ENCODE results near the gene PIGL. TPM values are rescaled to one million over a fixed set of nuclear protein-coding genes. Genes with fewer than 3 reads are reported as not detected.
"Not testable (repeated sequence)": the region's sequence is repeated elsewhere in the genome, so short reads cannot be mapped to it uniquely, and the experiment has no call there.

The PIGL gene
- total RNA-seq = 10 to 100 TPM; 29.9 to 31.3 TPM

DNA sequence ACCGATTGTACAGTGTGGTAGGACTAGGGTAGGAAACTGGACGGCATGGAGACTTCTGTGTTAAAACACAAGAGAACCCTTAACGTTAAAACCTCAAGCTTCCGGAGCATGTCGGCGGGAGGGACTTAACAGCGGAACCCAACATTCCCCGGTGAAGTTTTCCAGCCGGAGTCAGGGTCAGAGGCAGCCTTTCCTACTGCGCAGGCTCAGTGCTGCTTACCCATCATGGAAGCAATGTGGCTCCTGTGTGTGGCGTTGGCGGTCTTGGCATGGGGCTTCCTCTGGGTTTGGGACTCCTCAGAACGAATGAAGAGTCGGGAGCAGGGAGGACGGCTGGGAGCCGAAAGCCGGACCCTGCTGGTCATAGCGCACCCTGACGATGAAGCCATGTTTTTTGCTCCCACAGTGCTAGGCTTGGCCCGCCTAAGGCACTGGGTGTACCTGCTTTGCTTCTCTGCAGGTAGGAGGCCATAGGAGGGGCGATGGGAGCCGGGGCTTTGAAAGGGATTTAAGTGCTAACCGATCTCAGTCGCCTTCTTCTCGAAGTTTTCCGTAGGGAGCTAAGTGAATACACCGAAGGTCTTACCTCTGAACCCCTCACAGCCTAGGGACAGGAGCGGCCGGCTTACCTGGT is at the start of gene PIGL:
TSS of gene PIGL (plus strand) at position 209 of the 634 bp plus-strand sequence. CDS start at position 226, 17 bp downstream.
- peak within 1 kb of the TSS; percentile 98 for H3K4me3 Mint-ChIP-seq
- no peaks in the 10 kb centered on the region for H3K27me3 Mint-ChIP-seq
- peak; percentile 85 for DNase-seq
- peaks cover 27% of the 10 kb centered on the region for H3K4me1 Mint-ChIP-seq
- peak within 1 kb of the TSS; percentile 95 for H3K27ac Mint-ChIP-seq
- no peaks in the 10 kb centered on the region for H3K9me3 Mint-ChIP-seq
- peaks cover 4% of the 10 kb centered on the region for H3K36me3 Mint-ChIP-seq

DNA sequence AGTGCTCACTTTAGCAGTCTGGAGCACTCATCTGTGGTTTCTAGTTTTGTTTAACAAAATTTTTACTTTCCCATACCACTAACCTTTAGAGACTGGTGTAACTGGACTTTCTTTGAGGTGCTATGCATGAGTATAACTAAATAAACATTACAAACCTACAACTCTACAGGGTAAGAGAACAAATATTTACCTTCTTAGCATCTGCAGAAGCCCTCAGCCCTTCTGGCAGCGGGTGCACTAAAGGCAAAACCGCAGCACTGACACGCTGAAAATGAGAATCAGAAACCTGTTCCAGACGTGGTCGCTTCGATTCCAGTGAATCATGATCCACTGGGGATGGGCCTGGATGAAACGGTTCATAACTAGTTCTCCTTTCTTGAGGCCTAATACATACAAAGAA is 45.4 kb upstream of the PIGL start:
- Mint-ChIP-seq H3K27me3 (no peaks in the 10 kb centered on the region), H3K36me3 (peaks cover 20% of the 10 kb centered on the region), H3K27ac (no peak overlapping the region), H3K9me3 (no peaks in the 10 kb centered on the region), H3K4me1 (peaks cover 8% of the 10 kb centered on the region), H3K4me3 (no peak overlapping the region)
- DNase-seq = no peak

DNA sequence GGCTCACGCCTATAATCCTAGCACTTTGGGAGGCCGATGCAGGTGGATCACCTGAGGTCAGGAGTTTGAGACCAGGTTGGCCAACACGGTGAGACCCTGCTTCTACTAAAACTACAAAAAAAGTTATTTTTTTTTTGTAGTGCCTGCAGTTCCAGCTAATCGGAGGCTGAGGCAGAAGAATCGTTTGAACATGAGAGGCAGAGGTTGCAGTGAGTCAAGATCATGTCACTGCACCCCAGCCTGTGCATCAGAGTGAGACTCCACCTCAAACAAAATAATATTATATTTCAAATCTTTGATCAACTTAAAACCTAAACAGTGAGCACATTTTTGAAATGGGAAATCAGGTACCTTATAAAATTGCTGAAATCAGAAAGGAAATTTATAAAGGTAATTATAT is 38.2 kb upstream of the PIGL start:
- Mint-ChIP-seq H3K27me3 (no peaks in the 10 kb centered on the region), H3K4me1 (peaks cover 14% of the 10 kb centered on the region), H3K4me3 (no peak overlapping the region)

DNA sequence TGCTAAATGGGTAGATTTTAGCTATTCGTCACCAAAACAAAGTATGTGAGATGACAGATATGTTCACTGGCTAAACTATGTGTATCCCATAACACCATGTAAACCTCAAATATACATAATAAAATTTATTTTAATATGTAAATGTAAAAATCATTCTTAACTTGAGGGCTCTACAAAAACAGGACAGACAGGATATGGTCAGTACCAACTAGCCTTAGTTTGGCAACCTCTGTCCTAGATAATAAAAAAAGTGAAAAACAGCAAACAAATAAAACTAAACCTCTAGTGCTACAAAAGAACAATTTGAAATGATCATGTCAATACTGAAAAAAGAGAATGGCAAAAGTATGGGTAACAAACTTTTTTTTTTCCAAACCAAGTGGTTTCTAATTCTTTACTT is 35.4 kb upstream of the PIGL start:
- Mint-ChIP-seq H3K27ac (no peak overlapping the region), H3K4me1 (peaks cover 26% of the 10 kb centered on the region), H3K36me3 (peaks cover 40% of the 10 kb centered on the region), H3K9me3 (no peaks in the 10 kb centered on the region), H3K4me3 (no peak overlapping the region), H3K27me3 (no peaks in the 10 kb centered on the region)
- no peak for DNase-seq

More for the DNA sequence above, 38.2 kb upstream of the PIGL start:
- peaks cover 25% of the 10 kb centered on the region for H3K36me3 Mint-ChIP-seq
- DNase-seq = no peak
- H3K9me3 Mint-ChIP-seq = no peaks in the 10 kb centered on the region
- no peak overlapping the region for H3K27ac Mint-ChIP-seq

DNA sequence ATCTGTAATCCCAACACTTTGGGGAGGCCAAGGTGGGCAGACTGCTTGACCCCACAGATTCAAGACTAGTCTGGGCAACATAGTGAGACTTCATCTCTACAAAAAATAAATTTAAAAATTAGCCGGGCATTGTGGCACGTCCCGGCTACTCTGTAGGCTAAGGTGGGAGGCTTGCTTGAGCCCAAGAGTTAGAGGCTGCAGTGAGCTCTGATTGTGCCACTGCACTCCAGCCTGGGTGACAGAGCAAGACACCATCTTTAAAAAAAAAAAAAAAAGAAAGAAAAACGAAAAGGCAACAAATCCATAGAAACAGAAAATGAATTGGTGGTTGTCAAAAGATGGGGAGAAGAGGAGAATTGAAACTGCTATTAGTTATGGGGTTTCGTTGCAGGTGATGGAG is 29.4 kb upstream of the PIGL start:
- Mint-ChIP-seq H3K27ac (no peak overlapping the region), H3K27me3 (no peaks in the 10 kb centered on the region), H3K36me3 (peaks cover 31% of the 10 kb centered on the region), H3K4me3 (no peak overlapping the region), H3K4me1 (peaks cover 24% of the 10 kb centered on the region), H3K9me3 (no peaks in the 10 kb centered on the region)
- no peak for DNase-seq

DNA sequence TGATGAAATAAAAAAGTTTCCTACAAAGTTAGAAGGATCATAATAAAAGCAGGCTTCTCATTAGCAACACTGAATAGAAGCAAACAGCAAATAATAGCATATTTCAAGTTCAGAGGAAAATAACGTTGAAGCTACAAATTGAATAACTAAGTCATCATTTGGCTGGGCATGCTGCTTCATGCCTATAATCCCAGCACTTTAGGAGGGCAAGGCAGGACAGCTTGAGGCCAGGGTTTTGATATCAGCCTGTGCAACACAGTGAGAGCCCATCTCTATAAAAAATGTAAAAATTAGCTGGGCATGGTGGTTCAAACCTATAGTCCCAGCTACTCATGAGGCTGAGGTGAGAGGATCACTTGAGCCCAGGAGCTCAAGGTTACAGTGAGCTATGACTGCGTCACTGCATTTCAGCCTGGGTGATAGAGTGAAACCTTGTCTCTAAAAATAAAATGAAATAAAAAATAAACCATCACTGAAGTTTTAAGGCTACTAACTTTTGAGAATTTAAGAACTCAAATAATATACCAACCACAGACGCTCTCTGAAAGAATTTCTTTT is 27.1 kb upstream of the PIGL start:
- peaks cover 20% of the 10 kb centered on the region for H3K4me1 Mint-ChIP-seq
- no peak overlapping the region for H3K4me3 Mint-ChIP-seq
- peaks cover 33% of the 10 kb centered on the region for H3K36me3 Mint-ChIP-seq
- H3K27me3 Mint-ChIP-seq = no peaks in the 10 kb centered on the region
- DNase-seq = no peak
- H3K9me3 Mint-ChIP-seq = no peaks in the 10 kb centered on the region
- no peak overlapping the region for H3K27ac Mint-ChIP-seq

DNA sequence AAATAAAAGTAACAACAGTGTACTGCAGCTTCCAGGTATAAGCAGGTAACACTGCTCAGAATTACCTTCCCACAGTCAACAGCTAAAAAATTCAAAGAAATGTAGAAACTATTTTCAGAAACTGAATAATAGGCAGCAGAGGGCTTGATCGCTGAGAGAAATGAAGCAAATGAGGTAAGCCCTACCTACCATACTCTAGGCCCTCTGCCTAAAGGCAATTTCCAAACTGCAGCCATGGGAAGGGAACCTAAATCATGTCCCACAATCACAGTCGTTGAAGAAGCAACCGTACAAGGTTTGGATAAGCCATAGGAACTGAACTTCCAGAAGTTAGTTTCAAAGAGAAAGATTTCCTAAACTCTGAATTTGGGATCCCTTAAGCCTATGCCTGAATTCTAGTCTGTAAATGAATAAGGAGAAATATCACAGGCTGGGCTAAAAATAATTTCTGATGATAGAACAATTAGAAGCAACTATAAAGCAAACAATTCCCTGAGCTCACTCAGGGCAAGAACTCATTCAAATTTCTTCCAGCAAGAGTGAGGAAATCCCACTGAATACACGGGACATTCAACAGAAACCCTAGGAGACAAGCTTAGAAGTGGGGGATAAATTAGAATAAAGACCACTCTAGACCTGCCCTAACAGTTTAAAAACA is 26.2 kb upstream of the PIGL start:
- H3K4me1 Mint-ChIP-seq = peaks cover 22% of the 10 kb centered on the region
- no peak overlapping the region for H3K27ac Mint-ChIP-seq
- DNase-seq = no peak
- H3K27me3 Mint-ChIP-seq = no peaks in the 10 kb centered on the region
- H3K36me3 Mint-ChIP-seq = peaks cover 25% of the 10 kb centered on the region
- H3K9me3 Mint-ChIP-seq = no peaks in the 10 kb centered on the region
- no peak overlapping the region for H3K4me3 Mint-ChIP-seq

DNA sequence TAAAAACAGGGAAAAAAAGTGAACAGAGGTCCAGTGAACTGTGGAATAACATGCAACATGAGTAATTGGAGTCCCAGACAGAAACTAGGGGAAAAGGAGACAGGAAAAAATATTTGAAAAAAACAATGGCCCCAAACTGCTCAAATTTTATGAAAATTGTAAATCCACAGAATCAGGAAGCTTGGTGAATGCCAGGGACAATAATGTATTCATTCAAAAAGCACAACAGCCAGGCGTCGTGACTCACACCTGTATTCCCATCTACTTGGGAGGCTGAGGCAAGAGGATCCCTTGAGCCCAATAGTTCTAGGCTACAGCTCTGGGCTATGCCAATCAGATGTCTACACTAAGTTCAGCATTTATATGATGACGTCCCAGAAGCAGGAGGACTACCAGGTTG is 25.4 kb upstream of the PIGL start:
- Mint-ChIP-seq H3K9me3 (no peaks in the 10 kb centered on the region), H3K4me3 (no peak overlapping the region), H3K27ac (peak overlapping the region; percentile 16), H3K27me3 (no peaks in the 10 kb centered on the region), H3K36me3 (peaks cover 24% of the 10 kb centered on the region), H3K4me1 (peaks cover 21% of the 10 kb centered on the region)
- no peak for DNase-seq

DNA sequence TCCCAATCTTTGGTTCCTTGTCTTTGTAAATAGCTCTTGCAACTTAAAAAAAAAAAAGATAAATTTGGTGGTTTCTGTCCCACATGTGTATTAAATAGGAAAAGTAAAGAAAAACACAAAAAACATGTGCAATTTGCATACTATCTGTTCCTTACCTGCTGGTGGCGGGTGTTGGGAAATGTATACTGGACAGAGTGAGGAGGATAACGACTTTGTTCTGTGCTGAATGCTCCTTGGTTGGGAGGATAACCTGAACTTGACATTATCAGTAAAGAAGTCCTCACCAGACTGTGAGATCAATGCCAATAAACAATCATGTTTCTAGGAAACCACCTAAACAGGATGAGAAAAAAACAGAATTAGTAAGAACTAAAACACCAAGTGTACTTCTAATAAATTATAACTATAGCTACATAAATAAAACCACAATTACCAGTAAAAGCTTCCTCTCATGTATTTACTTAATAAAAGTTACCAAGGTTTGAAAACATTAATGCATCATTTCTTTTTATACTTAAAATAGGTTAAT is 22.6 kb upstream of the PIGL start:
- H3K4me1 Mint-ChIP-seq = peaks cover 24% of the 10 kb centered on the region
- not testable (repeated sequence) for H3K27me3 Mint-ChIP-seq, H3K9me3 Mint-ChIP-seq, H3K4me3 Mint-ChIP-seq, DNase-seq
- peak overlapping the region; percentile 14 for H3K27ac Mint-ChIP-seq
- H3K36me3 Mint-ChIP-seq = peaks cover 32% of the 10 kb centered on the region

DNA sequence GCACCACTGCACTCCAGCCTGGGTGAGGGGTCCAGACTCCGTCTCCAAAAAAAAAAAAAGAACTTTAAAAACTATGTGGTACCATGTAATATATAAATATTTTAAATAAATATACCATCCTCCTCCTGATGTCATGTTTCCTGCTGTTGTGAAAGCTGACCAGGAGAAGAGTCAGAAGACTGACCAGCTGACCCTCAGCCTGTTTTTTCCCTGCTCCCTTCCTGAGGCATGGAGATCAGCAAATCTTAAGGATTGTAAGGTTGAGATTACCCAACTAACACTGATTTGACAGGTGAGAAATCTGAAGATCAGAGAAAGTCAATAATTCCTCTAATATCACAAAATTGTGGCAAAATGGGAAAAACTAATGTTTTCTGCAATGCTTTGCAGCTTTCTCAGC is 19.7 kb upstream of the PIGL start:
- no peak overlapping the region for H3K4me3 Mint-ChIP-seq
- no peaks in the 10 kb centered on the region for H3K27me3 Mint-ChIP-seq
- peaks cover 33% of the 10 kb centered on the region for H3K4me1 Mint-ChIP-seq
- peaks cover 27% of the 10 kb centered on the region for H3K36me3 Mint-ChIP-seq
- no peak for DNase-seq
- no peaks in the 10 kb centered on the region for H3K9me3 Mint-ChIP-seq
- H3K27ac Mint-ChIP-seq = no peak overlapping the region

DNA sequence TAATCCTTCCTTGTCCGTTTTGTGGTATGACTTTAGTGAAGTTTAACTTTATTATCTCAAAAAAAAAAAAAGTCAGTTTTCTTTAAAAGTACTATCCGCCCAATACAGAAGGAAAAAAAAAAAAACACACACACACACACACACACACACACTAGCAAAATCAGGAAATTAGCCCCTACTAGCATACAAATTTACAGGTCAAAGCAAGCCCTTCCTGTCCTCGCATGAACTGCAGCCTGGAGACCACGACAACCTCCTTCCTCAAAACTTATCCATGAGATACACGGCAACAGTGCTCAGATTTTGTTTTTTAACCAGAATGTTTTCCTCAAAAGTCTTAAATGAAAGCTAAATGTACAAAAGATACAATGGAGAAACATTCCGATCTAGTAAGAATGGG is 17.9 kb upstream of the PIGL start:
- Mint-ChIP-seq H3K36me3 (peaks cover 17% of the 10 kb centered on the region), H3K9me3 (no peaks in the 10 kb centered on the region), H3K4me1 (peaks cover 46% of the 10 kb centered on the region), H3K4me3 (peak overlapping the region; percentile 52), H3K27me3 (no peaks in the 10 kb centered on the region), H3K27ac (peak overlapping the region; percentile 80)
- DNase-seq = no peak

DNA sequence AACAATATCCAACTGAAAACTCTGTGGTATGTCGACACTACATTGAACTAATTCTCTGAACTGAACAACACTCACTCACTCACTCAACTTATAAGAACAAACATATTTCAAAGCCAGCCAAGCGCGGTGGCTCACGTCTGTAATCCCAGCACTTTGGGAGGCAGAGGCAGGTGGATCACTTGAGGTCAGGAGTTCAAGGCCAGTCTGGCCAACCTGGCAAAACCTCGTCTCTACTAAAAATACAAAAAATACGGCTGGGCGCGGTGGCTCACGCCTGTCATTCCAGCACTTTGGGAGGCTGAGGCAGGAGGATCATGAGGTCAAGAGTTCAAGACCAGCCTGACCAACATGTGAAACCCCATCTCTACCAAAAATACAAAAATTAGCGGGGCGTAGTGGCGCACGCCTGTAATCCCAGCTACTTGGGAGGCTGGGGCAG is 15.3 kb upstream of the PIGL start:
- peaks cover 56% of the 10 kb centered on the region for H3K4me1 Mint-ChIP-seq
- DNase-seq, H3K9me3 Mint-ChIP-seq, H3K4me3 Mint-ChIP-seq, H3K27me3 Mint-ChIP-seq: not testable (repeated sequence)
- H3K36me3 Mint-ChIP-seq = peaks cover 21% of the 10 kb centered on the region
- peak overlapping the region; percentile 21 for H3K27ac Mint-ChIP-seq

DNA sequence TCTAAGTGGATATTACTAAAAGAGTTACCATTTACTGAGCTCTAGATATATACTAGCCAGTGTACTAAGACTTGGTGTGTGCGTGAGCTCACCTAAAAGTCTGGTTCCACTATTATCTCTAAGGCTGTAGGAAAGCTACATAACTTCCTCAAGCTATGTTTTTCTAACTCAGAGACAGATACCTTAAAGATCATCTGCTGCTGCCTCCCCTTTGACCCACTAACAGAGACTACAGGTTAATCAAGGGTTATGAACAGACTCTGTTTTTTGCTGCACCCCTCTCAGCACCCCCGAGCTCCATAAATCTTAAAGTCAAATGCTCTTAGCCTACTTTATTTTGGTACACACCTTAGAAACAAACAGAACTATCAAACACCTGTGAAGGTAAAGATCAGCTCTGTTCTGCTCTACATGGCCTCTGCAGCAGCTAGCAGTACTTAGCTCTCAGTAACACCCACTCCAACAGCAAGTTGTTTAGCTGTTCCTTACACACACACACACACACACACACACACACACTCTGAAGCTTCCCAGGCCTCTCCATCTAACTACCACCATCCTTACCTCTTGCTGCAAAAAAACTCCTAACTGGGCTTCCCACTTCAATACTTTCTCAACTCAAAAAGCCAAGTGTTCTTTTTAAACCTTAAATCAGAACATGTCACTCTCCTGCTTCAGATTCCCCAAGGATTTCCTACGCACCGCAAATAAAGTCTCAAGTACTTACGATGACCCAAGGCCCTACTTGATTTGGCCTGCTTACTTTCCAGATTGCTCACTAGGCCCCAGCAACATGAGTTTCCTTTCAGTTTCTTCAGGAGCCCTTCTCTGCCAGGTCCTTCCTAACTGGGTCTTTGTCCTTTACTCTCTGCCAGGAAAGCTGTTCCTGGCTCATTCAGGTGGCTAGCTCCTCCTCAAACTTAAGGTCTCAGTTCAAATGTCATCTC is 14.2 kb upstream of the PIGL start:
- Mint-ChIP-seq H3K36me3 (peaks cover 16% of the 10 kb centered on the region), H3K4me1 (peaks cover 58% of the 10 kb centered on the region), H3K27ac (peak overlapping the region; percentile 83), H3K4me3 (peak overlapping the region; percentile 16)
- H3K9me3 Mint-ChIP-seq, DNase-seq, H3K27me3 Mint-ChIP-seq: not testable (repeated sequence)

DNA sequence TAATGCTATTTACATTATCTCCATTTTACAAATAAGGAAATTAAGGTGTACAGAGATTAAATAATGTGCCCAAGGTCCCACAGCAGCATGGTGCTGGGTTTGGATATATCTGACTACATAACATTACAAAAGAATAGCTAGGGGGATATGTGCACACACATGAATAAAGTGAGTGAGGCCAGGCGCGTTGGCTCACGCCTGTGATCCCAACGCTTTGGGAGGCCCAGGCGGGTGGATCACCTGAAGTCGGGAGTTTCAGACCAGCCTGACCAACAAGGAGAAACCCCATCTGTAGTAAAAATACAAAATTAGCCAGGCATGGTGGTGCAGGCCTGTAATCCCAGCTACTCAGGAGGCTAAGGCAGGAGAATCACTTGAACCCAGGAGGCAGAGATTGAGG is 12.2 kb upstream of the PIGL start:
- not testable (repeated sequence) for H3K4me3 Mint-ChIP-seq, H3K36me3 Mint-ChIP-seq, DNase-seq, H3K27me3 Mint-ChIP-seq, H3K9me3 Mint-ChIP-seq
- Mint-ChIP-seq H3K27ac (peak overlapping the region; percentile 80), H3K4me1 (peaks cover 56% of the 10 kb centered on the region)

DNA sequence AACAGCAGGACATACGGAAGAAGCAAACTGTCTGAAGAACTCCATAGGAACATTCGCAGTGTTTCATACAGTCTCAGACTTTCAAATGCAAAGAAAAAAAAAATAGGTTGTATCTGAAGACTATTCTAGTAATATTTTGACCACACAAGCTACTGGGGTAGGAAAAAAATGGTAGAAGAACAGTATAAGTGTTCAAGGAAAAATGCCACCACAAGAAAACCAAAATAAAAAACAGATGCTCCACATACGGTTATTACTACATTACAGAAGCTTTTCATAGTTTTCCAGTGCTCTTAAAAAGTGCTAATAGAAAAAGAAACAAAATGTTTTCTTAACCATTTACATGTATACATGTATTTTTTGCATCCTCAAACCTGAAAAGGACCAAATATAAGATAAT is 5.4 kb upstream of the PIGL start:
- Mint-ChIP-seq H3K9me3 (no peaks in the 10 kb centered on the region), H3K27me3 (no peaks in the 10 kb centered on the region), H3K27ac (no peak overlapping the region), H3K36me3 (peaks cover 4% of the 10 kb centered on the region), H3K4me1 (peaks cover 34% of the 10 kb centered on the region), H3K4me3 (no peak overlapping the region)
- DNase-seq = no peak
